Measurements from ENCODE around the gene ABCC4. TPM values are rescaled to one million over a fixed set of nuclear protein-coding genes. Genes with fewer than 3 reads are reported as not detected.

Gene ABCC4
- total RNA-seq, 1 donor from 2014 or later: 4.0 TPM

- no peak for TF ChIP-seq CTCF (IDR thresholded peaks at IDR 0.05)
These were observed 267.4 kb downstream of the ABCC4 start for GRCh38 chr13:95033890-95034289.

GRCh38 chr13:95032121-95032520 lies 269.1 kb downstream of the ABCC4 start:
- H3K4me3 Mint-ChIP-seq (ENCODE audit: unreplicated experiment): no peak overlapping the region
- no peaks in the 10 kb centered on the region for H3K36me3 Mint-ChIP-seq (ENCODE audit: unreplicated experiment)
- TF ChIP-seq CTCF (IDR thresholded peaks at IDR 0.05): no peak
- no peak overlapping the region for H3K27ac Mint-ChIP-seq (ENCODE audit: unreplicated experiment)
- peaks cover 14% of the 10 kb centered on the region for H3K9me3 Mint-ChIP-seq (ENCODE audit: unreplicated experiment)
- H3K4me1 Mint-ChIP-seq (ENCODE audit: unreplicated experiment): no peaks in the 10 kb centered on the region
- H3K27me3 Mint-ChIP-seq (ENCODE audit: unreplicated experiment): no peaks in the 10 kb centered on the region
- no peak for DNase-seq (ENCODE audit: extremely low spot score, unreplicated experiment)

More at GRCh38 chr13:95033890-95034289, 267.4 kb downstream of the ABCC4 start:
- H3K9me3 Mint-ChIP-seq (ENCODE audit: unreplicated experiment): no peaks in the 10 kb centered on the region
- H3K27ac Mint-ChIP-seq (ENCODE audit: unreplicated experiment): no peak overlapping the region
- DNase-seq (ENCODE audit: extremely low spot score, unreplicated experiment): no peak
- H3K27me3 Mint-ChIP-seq (ENCODE audit: unreplicated experiment): no peaks in the 10 kb centered on the region
- no peaks in the 10 kb centered on the region for H3K4me1 Mint-ChIP-seq (ENCODE audit: unreplicated experiment)
- peaks cover 2% of the 10 kb centered on the region for H3K36me3 Mint-ChIP-seq (ENCODE audit: unreplicated experiment)
- H3K4me3 Mint-ChIP-seq (ENCODE audit: unreplicated experiment): no peak overlapping the region

GRCh38 chr13:95030821-95031343 lies 270.4 kb downstream of the ABCC4 start:
- Mint-ChIP-seq H3K27me3 (ENCODE audit: unreplicated experiment) (no peaks in the 10 kb centered on the region), H3K9me3 (ENCODE audit: unreplicated experiment) (peaks cover 14% of the 10 kb centered on the region), H3K4me1 (ENCODE audit: unreplicated experiment) (no peaks in the 10 kb centered on the region), H3K36me3 (ENCODE audit: unreplicated experiment) (no peaks in the 10 kb centered on the region), H3K4me3 (ENCODE audit: unreplicated experiment) (no peak overlapping the region), H3K27ac (ENCODE audit: unreplicated experiment) (no peak overlapping the region)
- no peak for TF ChIP-seq CTCF (IDR thresholded peaks at IDR 0.05)
- DNase-seq (ENCODE audit: extremely low spot score, unreplicated experiment): no peak

GRCh38 chr13:95027638-95028037 lies 273.6 kb downstream of the ABCC4 start:
- no peak for TF ChIP-seq CTCF (IDR thresholded peaks at IDR 0.05)
- no peak for DNase-seq (ENCODE audit: extremely low spot score, unreplicated experiment)
- no peaks in the 10 kb centered on the region for H3K27me3 Mint-ChIP-seq (ENCODE audit: unreplicated experiment)
- peaks cover 14% of the 10 kb centered on the region for H3K9me3 Mint-ChIP-seq (ENCODE audit: unreplicated experiment)
- H3K4me1 Mint-ChIP-seq (ENCODE audit: unreplicated experiment): no peaks in the 10 kb centered on the region
- H3K27ac Mint-ChIP-seq (ENCODE audit: unreplicated experiment): no peak overlapping the region
- no peak overlapping the region for H3K4me3 Mint-ChIP-seq (ENCODE audit: unreplicated experiment)
- no peaks in the 10 kb centered on the region for H3K36me3 Mint-ChIP-seq (ENCODE audit: unreplicated experiment)

- Mint-ChIP-seq H3K4me1 (ENCODE audit: unreplicated experiment) (no peaks in the 10 kb centered on the region), H3K27me3 (ENCODE audit: unreplicated experiment) (no peaks in the 10 kb centered on the region), H3K27ac (ENCODE audit: unreplicated experiment) (no peak overlapping the region), H3K36me3 (ENCODE audit: unreplicated experiment) (no peaks in the 10 kb centered on the region), H3K4me3 (ENCODE audit: unreplicated experiment) (no peak overlapping the region), H3K9me3 (ENCODE audit: unreplicated experiment) (peaks cover 14% of the 10 kb centered on the region)
- DNase-seq (ENCODE audit: extremely low spot score, unreplicated experiment): no peak
- no peak for TF ChIP-seq CTCF (IDR thresholded peaks at IDR 0.05)
These were observed 276.1 kb downstream of the ABCC4 start for GRCh38 chr13:95025116-95025515.

All from osteocyte (in vitro differentiated cells).